ENCODE measurements around the gene ATG2B.

The ATG2B gene

GRCh38 chr14:96393071-96393691 is 30.0 kb upstream of the ATG2B start:
- no peaks in the 10 kb centered on the region for H3K36me3 ChIP-seq (ENCODE audit: control insufficient read depth in 4 of 4, insufficient read depth in 4 of 4, low read length in 3 of 4)
- DNase-seq: no peak
- ChIA-PET CTCF (interaction anchor here (1.2 to 1.6 kb wide), 2 partner anchors 10 to 15 kb away, joined by 3 read pairs; no protein-coding TSS in a partner anchor), POLR2A (interaction anchor here (1.2 kb wide), 1 partner anchor 30 kb away, joined by 3 read pairs; the partner anchor contains the start of genes ATG2B and GSKIP)
- H3K27ac ChIP-seq (ENCODE audit: insufficient read depth in 1 of 2, low read depth in 1 of 2, low read length in 2 of 2, poor library complexity in 1 of 2, severe bottlenecking in 2 of 2): no peak overlapping the region
- WGBS (ENCODE audit: insufficient coverage): 91% methylated on average over 5 of the region's 5 CpGs
- H3K4me1 ChIP-seq (ENCODE audit: control extremely low read depth in 1 of 4, control insufficient read depth in 4 of 4, insufficient read depth in 4 of 4, low read length in 3 of 4): peaks cover 2 to 16% (median 14%) of the 10 kb centered on the region in 4 experiments
- H3K9me3 ChIP-seq (ENCODE audit: control extremely low read depth in 1 of 5, control insufficient read depth in 4 of 5, insufficient read depth in 2 of 5, low read depth in 1 of 5, low read length in 4 of 5): no peaks in the 10 kb centered on the region
- H3K4me3 ChIP-seq (ENCODE audit: control insufficient read depth in 1 of 7, extremely low read depth in 1 of 7, insufficient read depth in 4 of 7, low read depth in 2 of 7, low read length in 6 of 7): peak overlapping the region in 1 of 7 experiments; percentile 37
- H3K27me3 ChIP-seq (replicated peaks in 2 of 5; ENCODE audit: control insufficient read depth in 4 of 5, insufficient read depth in 5 of 5, low read length in 4 of 5): peaks cover 0 to 13% (median 4%) of the 10 kb centered on the region in 5 experiments

GRCh38 chr14:96391293-96392118 is 28.4 kb upstream of the ATG2B start:
- Histone ChIP-seq H3K9me3 (ENCODE audit: control extremely low read depth in 1 of 5, control insufficient read depth in 4 of 5, insufficient read depth in 2 of 5, low read depth in 1 of 5, low read length in 4 of 5) (no peaks in the 10 kb centered on the region), H3K27me3 (replicated peaks in 2 of 5; ENCODE audit: control insufficient read depth in 4 of 5, insufficient read depth in 5 of 5, low read length in 4 of 5) (peaks cover 0 to 13% (median 4%) of the 10 kb centered on the region in 5 experiments), H3K4me1 (ENCODE audit: control extremely low read depth in 1 of 4, control insufficient read depth in 4 of 4, insufficient read depth in 4 of 4, low read length in 3 of 4) (peaks cover 2 to 18% (median 14%) of the 10 kb centered on the region in 4 experiments), H3K36me3 (ENCODE audit: control insufficient read depth in 4 of 4, insufficient read depth in 4 of 4, low read length in 3 of 4) (peaks cover 0 to 2% (median under 1%) of the 10 kb centered on the region in 4 experiments), H3K4me3 (ENCODE audit: control insufficient read depth in 1 of 7, extremely low read depth in 1 of 7, insufficient read depth in 4 of 7, low read depth in 2 of 7, low read length in 6 of 7) (peak overlapping the region; percentile 59 to 90 (median 77)), H3K27ac (ENCODE audit: insufficient read depth in 1 of 2, low read depth in 1 of 2, low read length in 2 of 2, poor library complexity in 1 of 2, severe bottlenecking in 2 of 2) (peak overlapping the region in 1 of 2 experiments; percentile 66)
- CTCF ChIA-PET: interaction anchor here (0.7 to 1.0 kb wide), 2 partner anchors 24 to 32 kb away, joined by 3 read pairs; no protein-coding TSS in a partner anchor
- DNase-seq: peak; percentile 94 to 97 (median 97)
- POLR2A ChIA-PET: interaction anchor here (0.9 kb wide), 1 partner anchor 28 kb away, joined by 3 read pairs; the partner anchor contains the start of genes ATG2B and GSKIP
- WGBS (ENCODE audit: insufficient coverage): under 1% methylated on average over 41 of the region's 79 CpGs

GRCh38 chr14:96390965-96391292 is 27.8 kb upstream of the ATG2B start:
- Histone ChIP-seq H3K4me3 (ENCODE audit: control insufficient read depth in 1 of 7, extremely low read depth in 1 of 7, insufficient read depth in 4 of 7, low read depth in 2 of 7, low read length in 6 of 7) (peak overlapping the region; percentile 38 to 88 (median 69)), H3K4me1 (ENCODE audit: control extremely low read depth in 1 of 4, control insufficient read depth in 4 of 4, insufficient read depth in 4 of 4, low read length in 3 of 4) (peaks cover 2 to 18% (median 14%) of the 10 kb centered on the region in 4 experiments), H3K36me3 (ENCODE audit: control insufficient read depth in 4 of 4, insufficient read depth in 4 of 4, low read length in 3 of 4) (peaks cover 0 to 6% (median 1%) of the 10 kb centered on the region in 4 experiments), H3K27ac (ENCODE audit: insufficient read depth in 1 of 2, low read depth in 1 of 2, low read length in 2 of 2, poor library complexity in 1 of 2, severe bottlenecking in 2 of 2) (no peak overlapping the region), H3K9me3 (ENCODE audit: control extremely low read depth in 1 of 5, control insufficient read depth in 4 of 5, insufficient read depth in 2 of 5, low read depth in 1 of 5, low read length in 4 of 5) (no peaks in the 10 kb centered on the region), H3K27me3 (replicated peaks in 2 of 5; ENCODE audit: control insufficient read depth in 4 of 5, insufficient read depth in 5 of 5, low read length in 4 of 5) (peaks cover 0 to 13% (median 4%) of the 10 kb centered on the region in 5 experiments)
- POLR2A ChIA-PET: interaction anchor here (0.9 kb wide), 1 partner anchor 27 kb away, joined by 3 read pairs; the partner anchor contains the start of genes ATG2B and GSKIP
- CTCF ChIA-PET: interaction anchor here (0.7 to 1.0 kb wide), 2 partner anchors 24 to 34 kb away, joined by 3 read pairs; no protein-coding TSS in a partner anchor
- 3% methylated on average over 5 of the region's 13 CpGs for WGBS (ENCODE audit: insufficient coverage)
- no peak for DNase-seq

DNA sequence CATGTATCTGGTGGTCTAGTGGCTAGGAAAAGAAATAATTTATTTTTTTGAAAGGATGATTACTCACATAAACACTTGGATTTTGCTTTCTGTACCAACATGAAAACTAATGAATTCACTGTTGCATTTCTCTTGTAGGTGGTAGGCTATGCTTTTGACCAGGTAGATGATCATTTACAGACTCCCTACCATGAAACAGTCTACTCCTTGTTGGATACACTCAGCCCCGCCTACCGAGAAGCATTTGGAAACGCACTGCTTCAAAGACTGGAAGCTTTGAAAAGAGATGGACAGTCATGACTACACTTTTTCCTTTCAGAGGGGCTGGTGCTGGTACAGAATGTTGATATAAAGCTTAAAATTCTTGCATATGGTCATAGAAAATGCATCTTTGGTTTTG is 22.2 kb upstream of the ATG2B start:
- Histone ChIP-seq H3K9me3 (ENCODE audit: control extremely low read depth in 1 of 5, control insufficient read depth in 4 of 5, insufficient read depth in 2 of 5, low read depth in 1 of 5, low read length in 4 of 5) (no peaks in the 10 kb centered on the region), H3K27me3 (replicated peaks in 2 of 5; ENCODE audit: control insufficient read depth in 4 of 5, insufficient read depth in 5 of 5, low read length in 4 of 5) (peaks cover 0 to 6% (median 3%) of the 10 kb centered on the region in 5 experiments), H3K36me3 (ENCODE audit: control insufficient read depth in 4 of 4, insufficient read depth in 4 of 4, low read length in 3 of 4) (peaks cover 6 to 34% (median 14%) of the 10 kb centered on the region in 4 experiments), H3K4me3 (ENCODE audit: control insufficient read depth in 1 of 7, extremely low read depth in 1 of 7, insufficient read depth in 4 of 7, low read depth in 2 of 7, low read length in 6 of 7) (no peak overlapping the region), H3K4me1 (ENCODE audit: control extremely low read depth in 1 of 4, control insufficient read depth in 4 of 4, insufficient read depth in 4 of 4, low read length in 3 of 4) (peaks cover 0 to 8% (median 0%) of the 10 kb centered on the region in 4 experiments), H3K27ac (ENCODE audit: insufficient read depth in 1 of 2, low read depth in 1 of 2, low read length in 2 of 2, poor library complexity in 1 of 2, severe bottlenecking in 2 of 2) (no peak overlapping the region)
- WGBS (ENCODE audit: insufficient coverage): 100% methylated on average over 2 of the region's 3 CpGs
- no peak for DNase-seq
- POLR2A ChIA-PET: no interaction called here
- CTCF ChIA-PET: no interaction called here

GRCh38 chr14:96384740-96385139 is 21.6 kb upstream of the ATG2B start:
- Histone ChIP-seq H3K36me3 (ENCODE audit: control insufficient read depth in 4 of 4, insufficient read depth in 4 of 4, low read length in 3 of 4) (peaks cover 6 to 34% (median 14%) of the 10 kb centered on the region in 4 experiments), H3K4me3 (ENCODE audit: control insufficient read depth in 1 of 7, extremely low read depth in 1 of 7, insufficient read depth in 4 of 7, low read depth in 2 of 7, low read length in 6 of 7) (no peak overlapping the region), H3K4me1 (ENCODE audit: control extremely low read depth in 1 of 4, control insufficient read depth in 4 of 4, insufficient read depth in 4 of 4, low read length in 3 of 4) (peaks cover 0 to 8% (median 0%) of the 10 kb centered on the region in 4 experiments), H3K27me3 (replicated peaks in 2 of 5; ENCODE audit: control insufficient read depth in 4 of 5, insufficient read depth in 5 of 5, low read length in 4 of 5) (no peaks in the 10 kb centered on the region), H3K27ac (ENCODE audit: insufficient read depth in 1 of 2, low read depth in 1 of 2, low read length in 2 of 2, poor library complexity in 1 of 2, severe bottlenecking in 2 of 2) (no peak overlapping the region), H3K9me3 (ENCODE audit: control extremely low read depth in 1 of 5, control insufficient read depth in 4 of 5, insufficient read depth in 2 of 5, low read depth in 1 of 5, low read length in 4 of 5) (no peaks in the 10 kb centered on the region)
- POLR2A ChIA-PET: no interaction called here
- no peak for DNase-seq
- WGBS (ENCODE audit: insufficient coverage): no CpG with 5 or more reads among the region's 1 CpG
- CTCF ChIA-PET: no interaction called here

GRCh38 chr14:96384053-96384452 is 20.9 kb upstream of the ATG2B start:
- POLR2A ChIA-PET: no interaction called here
- CTCF ChIA-PET: no interaction called here

More at GRCh38 chr14:96384053-96384452, 20.9 kb upstream of the ATG2B start:
- Histone ChIP-seq H3K4me1 (ENCODE audit: control extremely low read depth in 1 of 4, control insufficient read depth in 4 of 4, insufficient read depth in 4 of 4, low read length in 3 of 4) (peaks cover 0 to 8% (median 0%) of the 10 kb centered on the region in 4 experiments), H3K9me3 (ENCODE audit: control extremely low read depth in 1 of 5, control insufficient read depth in 4 of 5, insufficient read depth in 2 of 5, low read depth in 1 of 5, low read length in 4 of 5) (no peaks in the 10 kb centered on the region), H3K27ac (ENCODE audit: insufficient read depth in 1 of 2, low read depth in 1 of 2, low read length in 2 of 2, poor library complexity in 1 of 2, severe bottlenecking in 2 of 2) (no peak overlapping the region), H3K27me3 (replicated peaks in 2 of 5; ENCODE audit: control insufficient read depth in 4 of 5, insufficient read depth in 5 of 5, low read length in 4 of 5) (no peaks in the 10 kb centered on the region), H3K4me3 (ENCODE audit: control insufficient read depth in 1 of 7, extremely low read depth in 1 of 7, insufficient read depth in 4 of 7, low read depth in 2 of 7, low read length in 6 of 7) (no peak overlapping the region), H3K36me3 (ENCODE audit: control insufficient read depth in 4 of 4, insufficient read depth in 4 of 4, low read length in 3 of 4) (peaks cover 6 to 34% (median 14%) of the 10 kb centered on the region in 4 experiments)
- no peak for DNase-seq
- WGBS (ENCODE audit: insufficient coverage): 67% methylated on average over 1 of the region's 1 CpG

Data from common myeloid progenitor, CD34-positive (primary cell).